ENCODE data around the gene MCF2L.

The MCF2L gene

DNA sequence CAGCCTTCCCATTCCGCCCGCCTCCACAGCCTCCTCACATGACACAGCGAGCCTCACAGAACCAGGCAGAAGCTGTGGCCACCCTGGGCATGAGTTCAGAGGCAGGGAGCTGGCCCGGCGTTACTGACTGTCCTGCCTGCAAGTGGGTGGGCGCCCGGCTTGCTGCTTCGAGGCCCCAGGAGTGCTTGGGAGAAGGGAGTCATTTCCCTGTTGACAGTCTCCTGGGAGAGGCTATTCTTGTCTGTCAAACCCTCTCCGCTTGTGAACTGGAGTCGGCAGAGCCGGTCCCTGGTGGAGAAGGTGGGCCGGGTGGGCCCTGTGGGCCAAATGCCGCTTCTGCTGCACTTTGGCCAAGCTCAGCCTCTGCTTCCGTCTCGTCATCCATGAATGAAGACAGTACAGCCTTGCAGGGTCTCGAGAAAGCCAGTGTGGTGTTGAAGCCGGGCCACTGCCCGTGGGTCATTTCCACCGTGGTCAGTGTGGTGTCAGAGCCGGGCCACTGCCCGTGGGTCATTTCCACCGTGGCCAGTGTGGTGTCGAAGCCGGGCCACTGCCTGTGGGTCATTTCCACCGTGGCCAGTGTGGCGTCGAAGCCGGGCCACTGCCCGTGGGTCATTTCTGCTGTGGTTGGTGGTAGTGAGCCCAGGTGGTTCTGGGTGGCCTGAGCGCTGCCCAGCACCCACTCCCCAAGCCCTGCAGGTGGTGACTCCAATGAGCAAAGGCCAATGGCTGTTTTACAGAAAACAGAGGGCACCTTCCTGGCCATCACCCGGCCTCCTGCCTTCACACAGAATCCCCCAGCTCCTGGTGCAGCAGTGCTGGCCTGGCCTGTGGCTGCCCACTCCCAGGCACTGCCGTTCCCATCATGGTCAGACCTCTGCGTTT lies 123.1 kb downstream of the MCF2L start:
- Histone ChIP-seq H3K4me1 (no peaks in the 10 kb centered on the region), H3K36me3 (no peaks in the 10 kb centered on the region), H3K27me3 (no peaks in the 10 kb centered on the region), H3K4me3 (ENCODE audit: low read depth, low read length) (no peak overlapping the region), H3K9me3 (no peaks in the 10 kb centered on the region)
- DNase-seq = peak; percentile 5
- TF ChIP-seq, protein P1, sequence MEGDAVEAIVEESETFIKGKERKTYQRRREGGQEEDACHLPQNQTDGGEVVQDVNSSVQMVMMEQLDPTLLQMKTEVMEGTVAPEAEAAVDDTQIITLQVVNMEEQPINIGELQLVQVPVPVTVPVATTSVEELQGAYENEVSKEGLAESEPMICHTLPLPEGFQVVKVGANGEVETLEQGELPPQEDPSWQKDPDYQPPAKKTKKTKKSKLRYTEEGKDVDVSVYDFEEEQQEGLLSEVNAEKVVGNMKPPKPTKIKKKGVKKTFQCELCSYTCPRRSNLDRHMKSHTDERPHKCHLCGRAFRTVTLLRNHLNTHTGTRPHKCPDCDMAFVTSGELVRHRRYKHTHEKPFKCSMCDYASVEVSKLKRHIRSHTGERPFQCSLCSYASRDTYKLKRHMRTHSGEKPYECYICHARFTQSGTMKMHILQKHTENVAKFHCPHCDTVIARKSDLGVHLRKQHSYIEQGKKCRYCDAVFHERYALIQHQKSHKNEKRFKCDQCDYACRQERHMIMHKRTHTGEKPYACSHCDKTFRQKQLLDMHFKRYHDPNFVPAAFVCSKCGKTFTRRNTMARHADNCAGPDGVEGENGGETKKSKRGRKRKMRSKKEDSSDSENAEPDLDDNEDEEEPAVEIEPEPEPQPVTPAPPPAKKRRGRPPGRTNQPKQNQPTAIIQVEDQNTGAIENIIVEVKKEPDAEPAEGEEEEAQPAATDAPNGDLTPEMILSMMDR (IDR thresholded peaks at IDR 0.05; ENCODE audit: low read depth, low read length) = no peak

DNA sequence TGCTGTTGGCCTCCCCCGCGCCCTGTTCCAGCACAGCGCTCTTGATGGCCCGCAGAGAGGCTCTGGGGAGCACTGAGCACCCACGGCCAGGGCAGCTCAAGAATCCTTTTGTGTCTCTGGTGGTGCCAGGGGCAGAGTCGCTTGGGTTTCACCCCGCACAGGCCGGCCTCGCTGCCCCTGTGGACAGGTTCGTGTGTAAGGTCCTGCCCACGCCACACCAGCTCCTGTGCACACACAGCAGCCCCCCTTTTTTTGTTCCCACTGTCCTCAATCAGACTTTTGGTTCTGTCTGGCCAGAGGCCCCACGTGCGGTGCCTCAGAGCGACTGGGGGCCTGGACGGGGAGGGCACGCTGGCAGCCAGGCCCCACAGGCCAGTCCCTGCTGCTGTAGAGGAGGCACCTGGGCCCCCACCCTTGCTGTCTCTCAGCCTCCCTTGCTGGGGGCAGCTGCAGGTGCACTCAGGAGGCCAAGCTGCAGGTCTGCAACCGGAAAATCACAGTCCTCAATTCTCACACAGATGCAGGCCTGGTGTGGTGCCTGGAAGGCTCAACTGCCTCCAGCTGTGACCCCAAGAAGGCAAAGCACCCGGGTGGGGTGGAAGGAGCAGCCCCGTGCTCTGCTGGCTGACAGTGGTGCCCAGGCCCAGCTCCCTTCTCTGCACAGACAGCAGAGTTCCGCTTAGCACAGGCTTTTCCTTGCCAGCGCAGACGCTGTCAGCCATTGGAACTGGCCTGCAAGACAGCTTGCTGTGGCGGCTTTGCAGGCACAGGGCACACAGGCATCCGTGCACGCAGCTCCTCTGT lies 124.0 kb downstream of the MCF2L start:
- Histone ChIP-seq H3K36me3 (no peaks in the 10 kb centered on the region), H3K4me3 (ENCODE audit: low read depth, low read length) (no peak overlapping the region), H3K4me1 (no peaks in the 10 kb centered on the region), H3K27me3 (no peaks in the 10 kb centered on the region), H3K9me3 (no peaks in the 10 kb centered on the region)
- no peak for DNase-seq
- TF ChIP-seq, protein P1 (IDR thresholded peaks at IDR 0.05; ENCODE audit: low read depth, low read length) = no peak

DNA sequence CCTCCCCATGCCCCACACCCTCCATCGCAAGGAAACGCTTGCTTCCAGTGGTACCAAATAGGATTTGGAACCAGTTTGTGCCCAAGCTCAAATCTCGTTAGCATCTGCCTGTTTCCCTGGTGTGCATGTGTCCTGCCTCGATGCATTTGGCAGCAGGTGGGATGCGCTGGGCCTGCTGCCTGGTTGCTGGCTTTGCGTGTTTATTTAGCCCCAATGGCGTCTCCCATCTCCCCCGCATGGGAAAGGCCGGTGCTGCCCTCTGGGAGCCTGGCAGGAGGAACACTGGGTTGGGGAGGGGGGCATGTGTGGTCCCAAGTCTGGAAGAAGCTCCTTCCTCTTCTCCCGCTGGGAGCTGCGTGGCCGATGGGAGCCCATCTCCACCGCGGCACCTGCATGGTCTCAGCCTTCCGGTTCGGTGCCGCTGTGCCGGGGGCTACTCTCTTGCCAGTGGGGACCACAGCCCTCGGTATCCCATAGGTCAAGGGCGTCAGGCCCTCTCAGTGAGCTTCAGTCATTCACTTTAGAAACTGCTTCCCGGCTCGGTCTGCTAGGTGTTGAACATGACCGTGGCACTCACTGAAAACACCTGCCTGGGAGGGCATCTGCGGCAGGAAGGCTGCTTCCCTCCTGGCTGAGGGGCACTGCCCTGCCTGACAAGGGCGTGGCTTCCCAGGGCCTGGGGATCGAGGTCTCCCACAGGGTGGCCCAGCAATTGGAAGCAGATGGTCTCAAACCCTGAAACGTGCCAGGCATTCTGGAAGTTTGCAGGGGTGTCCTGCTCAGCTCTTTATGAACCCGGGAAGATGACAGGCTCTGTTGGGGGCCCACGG lies 124.8 kb downstream of the MCF2L start:
- Histone ChIP-seq H3K4me3 (ENCODE audit: low read depth, low read length) (no peak overlapping the region), H3K36me3 (no peaks in the 10 kb centered on the region), H3K27me3 (no peaks in the 10 kb centered on the region), H3K9me3 (no peaks in the 10 kb centered on the region), H3K4me1 (no peaks in the 10 kb centered on the region)
- TF ChIP-seq, protein P1 (IDR thresholded peaks at IDR 0.05; ENCODE audit: low read depth, low read length) = no peak
- DNase-seq = no peak

DNA sequence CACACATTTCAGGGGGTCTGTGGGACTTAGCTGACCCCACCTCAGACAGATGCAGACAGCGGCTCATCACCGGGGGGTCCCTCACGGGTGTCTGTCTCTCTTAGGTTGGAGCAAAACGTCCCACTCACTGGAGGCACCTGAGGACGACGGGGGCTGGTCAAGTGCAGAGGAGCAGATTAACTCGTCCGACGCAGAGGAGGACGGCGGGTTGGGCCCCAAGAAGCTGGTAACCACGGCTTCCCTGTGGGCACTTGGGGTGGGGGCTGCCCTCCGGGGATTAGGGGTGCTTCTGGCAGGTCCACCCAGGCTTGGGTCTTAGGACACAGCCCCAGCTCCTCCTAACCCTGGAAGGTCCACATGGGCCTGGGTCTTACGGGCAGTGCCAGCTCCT lies 125.4 kb downstream of the MCF2L start:
- TF ChIP-seq, protein P1 (IDR thresholded peaks at IDR 0.05; ENCODE audit: low read depth, low read length) = no peak
- no peaks in the 10 kb centered on the region for H3K27me3 ChIP-seq
- H3K4me3 ChIP-seq (ENCODE audit: low read depth, low read length) = no peak overlapping the region
- no peak for DNase-seq
- H3K9me3 ChIP-seq = no peaks in the 10 kb centered on the region
- H3K36me3 ChIP-seq = no peaks in the 10 kb centered on the region
- no peaks in the 10 kb centered on the region for H3K4me1 ChIP-seq

DNA sequence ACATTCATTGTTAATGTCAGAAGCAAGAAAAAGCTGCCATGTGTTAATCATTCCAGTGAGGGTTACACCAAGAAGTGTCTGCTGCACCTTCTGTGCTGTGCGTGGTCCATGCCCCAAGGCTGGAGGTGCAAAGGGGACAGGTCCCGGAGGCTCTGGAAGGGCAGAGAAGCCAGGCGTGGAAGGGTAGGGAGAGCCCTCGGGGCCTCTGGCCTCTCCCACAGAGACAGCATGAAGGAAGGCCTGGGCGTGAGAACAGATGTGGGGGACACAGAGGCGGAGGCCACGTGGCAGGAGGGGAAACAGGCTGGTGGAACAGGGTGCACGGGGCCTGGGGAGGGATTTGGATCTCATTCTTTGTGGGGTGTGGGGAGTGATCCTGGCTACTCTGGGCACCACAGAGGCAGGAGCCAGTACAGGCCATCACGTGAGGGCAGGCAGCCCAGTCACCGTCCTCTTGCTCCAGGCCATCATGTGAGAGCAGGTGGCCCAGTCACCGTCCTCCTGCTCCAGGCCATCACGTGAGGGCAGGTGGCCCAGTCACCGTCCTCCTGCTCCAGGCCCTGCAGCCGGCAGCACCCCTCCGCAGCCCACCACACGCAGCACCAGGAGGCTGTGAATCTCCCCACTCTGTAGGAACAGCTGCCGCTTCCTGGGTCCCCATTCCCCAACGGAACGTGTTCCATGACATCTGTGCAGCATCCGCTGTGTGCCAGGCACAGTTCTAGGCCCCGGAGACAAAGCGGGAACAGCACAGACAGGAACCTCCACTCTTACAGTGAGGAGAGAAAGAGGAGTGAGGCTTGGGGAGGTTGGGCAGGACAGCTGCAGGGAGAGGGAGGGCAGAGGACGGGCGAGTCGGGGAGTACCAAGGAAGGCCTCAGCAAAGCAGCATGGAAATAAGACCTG lies 126.4 kb downstream of the MCF2L start:
- Histone ChIP-seq H3K4me3 (ENCODE audit: low read depth, low read length) (no peak overlapping the region), H3K9me3 (no peaks in the 10 kb centered on the region), H3K4me1 (no peaks in the 10 kb centered on the region), H3K27me3 (no peaks in the 10 kb centered on the region), H3K36me3 (no peaks in the 10 kb centered on the region)
- no peak for DNase-seq
- TF ChIP-seq, protein P1 (IDR thresholded peaks at IDR 0.05; ENCODE audit: low read depth, low read length) = no peak
